NCI-H1694 treated with DMSO at 0.1 percent for 48 hours (cell line): Measurements from ENCODE around the gene SLC8A3.
"Not testable (repeated sequence)": the region's sequence is repeated elsewhere in the genome, so short reads cannot be mapped to it uniquely, and the experiment has no call there.

Experiments used
- DNase-seq: peaks from one replicate; lab custom pipeline; 2025; lab: John Stamatoyannopoulos, UW

The SLC8A3 gene

GRCh38 chr14:70188659-70189455 is at the start of gene SLC8A3:
Gene SLC8A3 (minus strand): TSS chr14:70188951. CDS start chr14:70168422, 20,529 bp downstream.
- peak; percentile 96 for DNase-seq

GRCh38 chr14:70237710-70238109 is 49.0 kb upstream of the SLC8A3 start:
- DNase-seq = no peak

- no peak for DNase-seq
These were observed 45.6 kb upstream of the SLC8A3 start for GRCh38 chr14:70234066-70234950.

GRCh38 chr14:70231756-70232544 is 43.2 kb upstream of the SLC8A3 start:
- not testable (repeated sequence) for DNase-seq

- DNase-seq = not testable (repeated sequence)
These were observed 41.3 kb upstream of the SLC8A3 start for GRCh38 chr14:70229877-70230640.

- no peak for DNase-seq
These were observed 25.1 kb upstream of the SLC8A3 start for GRCh38 chr14:70213721-70214282.

GRCh38 chr14:70212752-70213151 is 24.0 kb upstream of the SLC8A3 start:
- DNase-seq = no peak

- DNase-seq = no peak
These were observed 19.6 kb upstream of the SLC8A3 start for GRCh38 chr14:70208380-70208779.

- DNase-seq = no peak
These were observed 14.9 kb upstream of the SLC8A3 start for GRCh38 chr14:70203686-70204085.

- DNase-seq = no peak
These were observed 13.2 kb upstream of the SLC8A3 start for GRCh38 chr14:70201994-70202393.

GRCh38 chr14:70193396-70193795 is 4.6 kb upstream of the SLC8A3 start:
- DNase-seq = no peak

- no peak for DNase-seq
These were observed 4.2 kb upstream of the SLC8A3 start for GRCh38 chr14:70192915-70193314.

- no peak for DNase-seq
These were observed 1.4 kb upstream of the SLC8A3 start for GRCh38 chr14:70190156-70190555.

GRCh38 chr14:70189456-70190077 is 816 bp upstream of the SLC8A3 start:
- DNase-seq = no peak

GRCh38 chr14:70188322-70188658 is 461 bp downstream of the SLC8A3 start:
- no peak for DNase-seq

GRCh38 chr14:70186900-70187451 is 1.8 kb downstream of the SLC8A3 start:
- peak; percentile 89 for DNase-seq

- DNase-seq = no peak
These were observed 4.8 kb downstream of the SLC8A3 start for GRCh38 chr14:70183991-70184390.

- peak; percentile 25 for DNase-seq
These were observed 7.5 kb downstream of the SLC8A3 start for GRCh38 chr14:70181276-70181675.

GRCh38 chr14:70180718-70181117 is 8.0 kb downstream of the SLC8A3 start:
- DNase-seq = no peak

- DNase-seq = peak; percentile 99
These were observed 11.5 kb downstream of the SLC8A3 start for GRCh38 chr14:70177081-70177800.
